Measurements from ENCODE around the gene ZNF554.

Gene ZNF554

DNA sequence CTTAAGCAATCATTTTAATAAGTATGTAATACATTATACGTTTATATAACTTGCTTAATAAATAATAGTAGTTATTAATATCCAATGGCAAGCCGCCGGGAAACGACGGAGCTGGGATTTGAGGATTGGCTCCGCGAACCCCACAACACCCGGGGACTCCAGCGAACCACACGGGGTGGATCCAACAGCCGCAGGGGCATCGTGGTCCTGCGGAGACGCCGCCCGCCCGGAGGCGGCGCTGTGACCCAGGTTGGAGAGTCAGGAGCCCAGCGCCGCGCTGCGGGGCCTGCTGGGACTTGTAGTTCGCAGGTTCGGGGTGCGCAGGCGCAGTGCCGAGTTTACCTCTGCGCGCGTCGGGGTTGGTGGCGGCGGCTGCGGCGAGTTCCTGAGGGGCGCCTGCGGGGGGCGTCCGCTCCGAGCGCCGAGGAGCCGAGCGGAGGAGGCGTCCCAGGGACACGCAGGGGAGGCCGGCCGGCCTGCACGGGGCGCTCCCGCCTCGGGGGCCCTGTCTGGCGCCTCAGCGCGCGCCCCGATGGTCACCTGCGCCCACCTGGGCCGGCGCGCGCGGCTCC, at the start of gene ZNF554:
ZNF554 (plus strand) TSS at position 329 of the 572 bp plus-strand sequence; CDS start at position 533, 204 bp downstream.
- peak; percentile 96 for TF ChIP-seq CTCF (conservative IDR thresholded peaks at IDR 0.05; ENCODE audit: low read depth)
- CTCF ChIA-PET = interaction anchor here (0.6 to 1.4 kb wide), 6 partner anchors 9 to 622 kb away, joined by 3 to 4 read pairs (median 3); partner anchors contain the start of gene SLC39A3

DNA sequence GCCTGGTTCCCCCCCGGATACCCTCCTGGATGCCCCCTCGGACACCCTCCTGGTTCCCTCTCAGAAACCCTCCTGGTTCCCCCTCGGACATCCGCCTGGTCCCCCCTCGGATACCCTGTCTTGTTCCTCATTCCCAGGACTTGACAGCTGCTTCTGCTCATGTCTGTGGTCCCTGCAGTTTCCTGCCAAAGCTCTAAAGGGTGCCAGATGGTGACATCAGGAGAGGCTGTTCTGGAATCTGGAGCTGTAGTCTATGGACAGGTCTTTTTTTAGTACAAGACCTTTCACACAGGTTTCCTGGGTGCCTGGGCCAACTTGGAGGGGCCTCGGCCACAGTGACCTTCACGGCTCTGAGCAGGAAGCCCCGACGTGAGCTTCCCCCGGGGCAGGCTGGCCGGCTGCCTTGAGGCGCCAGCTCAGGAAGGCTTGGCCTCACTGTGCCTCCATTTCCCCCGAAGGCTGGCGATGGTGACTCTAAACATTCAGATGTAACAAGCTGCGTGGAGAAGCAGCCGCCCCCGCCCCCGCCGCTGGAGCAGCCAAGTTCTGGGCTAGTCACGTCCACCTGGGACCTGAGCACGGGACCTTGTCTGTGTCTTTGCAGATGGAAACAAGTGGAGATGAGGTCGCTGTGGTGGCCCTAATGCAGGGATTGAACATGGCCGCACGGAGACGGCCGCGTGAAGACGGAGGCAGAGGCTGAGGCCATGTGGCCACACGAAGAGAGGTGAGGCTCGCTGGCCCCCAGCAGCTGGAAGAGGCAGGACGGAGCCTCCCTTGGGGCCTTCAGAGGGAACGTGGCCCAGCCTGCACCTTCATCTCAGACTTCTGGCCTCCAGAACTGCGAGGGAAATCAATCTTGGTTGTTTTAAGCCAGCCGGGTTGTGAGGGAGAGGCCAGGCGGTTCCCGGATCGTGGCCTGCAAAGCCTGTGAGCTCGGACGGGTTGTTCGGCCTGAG, 49.3 kb upstream of the ZNF554 start:
- ChIA-PET CTCF (interaction anchor here (0.7 kb wide), 2 partner anchors 51 to 122 kb away, joined by 3 read pairs; no protein-coding TSS in a partner anchor), POLR2A (ENCODE audit: low non-redundant PET) (no interaction called here)
- H3K27ac ChIP-seq = no peak overlapping the region
- TF ChIP-seq CTCF (conservative IDR thresholded peaks at IDR 0.05; ENCODE audit: low read depth) = no peak
- no peak for DNase-seq (ENCODE audit: low spot score)

More for the DNA sequence above, at the start of gene ZNF554:
- POLR2A ChIA-PET (ENCODE audit: low non-redundant PET) = no interaction called here
- DNase-seq (ENCODE audit: low spot score) = peak; percentile 94
- H3K27ac ChIP-seq = peak within 1 kb of the TSS; percentile 65

DNA sequence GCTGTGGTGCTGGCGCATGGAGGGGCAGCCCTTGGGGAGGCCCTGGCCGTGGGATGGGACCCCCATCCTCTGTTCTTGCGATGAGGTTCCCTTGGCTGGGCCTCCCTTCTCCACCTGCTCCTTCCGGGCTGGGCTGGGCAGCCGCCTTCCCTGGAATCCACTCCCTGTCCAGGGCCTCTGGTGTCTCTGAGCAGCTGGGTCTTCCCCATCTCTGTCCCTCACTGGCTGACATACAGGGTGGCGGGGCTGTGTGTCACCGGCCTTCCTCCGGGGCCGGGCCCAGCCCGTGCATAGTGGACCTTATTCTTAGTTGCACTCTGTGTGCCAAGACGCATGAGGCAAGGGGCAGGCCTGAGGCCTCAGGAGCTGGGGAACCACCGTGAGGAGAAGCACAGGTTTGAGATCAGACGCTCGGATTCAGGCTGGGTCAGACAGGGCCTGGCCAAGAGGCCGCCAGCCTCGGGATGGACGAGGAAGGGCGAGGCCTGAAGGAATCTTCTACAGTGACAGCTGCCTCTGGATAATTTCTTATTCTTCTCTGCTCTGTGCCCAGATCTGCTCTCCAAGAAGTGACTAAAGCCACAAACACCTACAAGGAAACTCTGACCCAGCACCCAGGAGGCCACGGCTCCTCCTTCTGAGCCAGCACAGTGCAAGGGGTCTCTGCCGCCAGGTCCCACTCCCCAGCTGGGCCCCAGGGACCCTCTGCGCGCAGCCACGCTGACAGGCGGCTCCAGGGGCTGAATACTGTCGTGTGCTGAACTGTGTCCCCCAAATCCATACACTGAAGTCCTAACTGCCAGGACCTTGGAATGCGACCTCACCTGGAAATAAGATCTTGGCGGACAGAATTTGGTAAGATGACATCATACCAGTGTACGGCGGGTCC, 47.6 kb upstream of the ZNF554 start:
- 0 out of 2 replicates have a peak overlapping the region, but pooled peaks have one; percentile 10 for H3K27ac ChIP-seq
- TF ChIP-seq CTCF (conservative IDR thresholded peaks at IDR 0.05; ENCODE audit: low read depth) = no peak
- POLR2A ChIA-PET (ENCODE audit: low non-redundant PET) = no interaction called here
- CTCF ChIA-PET = no interaction called here
- no peak for DNase-seq (ENCODE audit: low spot score)

DNA sequence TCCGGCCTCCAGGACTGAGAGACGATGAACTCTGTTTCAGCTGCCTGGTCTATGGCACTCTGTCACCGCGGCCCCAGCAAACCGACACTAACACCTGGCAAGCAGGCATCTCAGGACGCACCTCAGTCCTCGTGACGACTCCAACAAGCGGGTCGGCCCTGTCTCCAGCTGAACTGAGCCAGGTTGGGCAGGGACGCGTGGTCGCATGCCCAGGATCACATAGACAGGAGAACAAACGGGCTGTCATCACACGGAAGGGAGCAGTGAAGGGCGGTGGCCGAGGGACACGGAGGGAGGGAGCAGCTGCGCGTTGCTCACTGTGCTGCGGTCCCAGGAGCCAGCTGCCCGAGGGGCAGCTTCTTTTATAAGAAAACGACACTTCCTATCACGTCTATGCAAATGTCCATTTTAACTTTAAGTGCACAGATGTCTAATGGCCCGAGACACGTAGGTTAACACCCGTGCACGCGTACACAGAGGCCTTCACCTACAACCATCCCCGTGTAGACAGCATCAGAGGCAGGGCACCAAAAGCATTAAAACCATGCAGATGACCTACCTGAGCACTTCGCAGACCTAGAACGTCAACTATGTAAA, 45.5 kb upstream of the ZNF554 start:
- no peak for DNase-seq (ENCODE audit: low spot score)
- no peak for TF ChIP-seq CTCF (conservative IDR thresholded peaks at IDR 0.05; ENCODE audit: low read depth)
- ChIA-PET POLR2A (ENCODE audit: low non-redundant PET) (no interaction called here), CTCF (interaction anchor here (0.7 kb wide), 1 partner anchor 435 kb away, joined by 4 read pairs; no protein-coding TSS in a partner anchor)
- no peak overlapping the region for H3K27ac ChIP-seq

- H3K27ac ChIP-seq = peak overlapping the region; percentile 6
- TF ChIP-seq CTCF (conservative IDR thresholded peaks at IDR 0.05; ENCODE audit: low read depth) = no peak
- no peak for DNase-seq (ENCODE audit: low spot score)
- ChIA-PET CTCF (interaction anchor here (0.6 to 0.7 kb wide), 3 partner anchors 35 to 436 kb away, joined by 3 to 4 read pairs (median 4); no protein-coding TSS in a partner anchor), POLR2A (ENCODE audit: low non-redundant PET) (no interaction called here)
These were observed 44.6 kb upstream of the ZNF554 start for GRCh38 chr19:2774953-2775555.
